Fibroblast of lung (primary cell): ENCODE measurements around the gene TMED7.

Experiments used
- EZH2 ChIP-seq: IDR thresholded peaks from 2 replicates; pipeline ENCODE4 v1.5.1; 2012; ENCODE audit warnings: low read length, control low read depth, mild to moderate bottlenecking; ENCODE audit errors: missing control alignments
- TF ChIP-seq, protein P1 (sequence below), 2 donors: IDR thresholded peaks in 1 of 2; conservative IDR thresholded peaks in 1 of 2; 1 replicate in 1 of 2; 2 replicates in 1 of 2; pipeline ENCODE4 v1.5.1; 2011 to 2012; ENCODE audit warnings: low read length in 2 of 2, control low read depth in 1 of 2, inconsistent platforms in 1 of 2, low read depth in 1 of 2, mild to moderate bottlenecking in 1 of 2

DNA sequence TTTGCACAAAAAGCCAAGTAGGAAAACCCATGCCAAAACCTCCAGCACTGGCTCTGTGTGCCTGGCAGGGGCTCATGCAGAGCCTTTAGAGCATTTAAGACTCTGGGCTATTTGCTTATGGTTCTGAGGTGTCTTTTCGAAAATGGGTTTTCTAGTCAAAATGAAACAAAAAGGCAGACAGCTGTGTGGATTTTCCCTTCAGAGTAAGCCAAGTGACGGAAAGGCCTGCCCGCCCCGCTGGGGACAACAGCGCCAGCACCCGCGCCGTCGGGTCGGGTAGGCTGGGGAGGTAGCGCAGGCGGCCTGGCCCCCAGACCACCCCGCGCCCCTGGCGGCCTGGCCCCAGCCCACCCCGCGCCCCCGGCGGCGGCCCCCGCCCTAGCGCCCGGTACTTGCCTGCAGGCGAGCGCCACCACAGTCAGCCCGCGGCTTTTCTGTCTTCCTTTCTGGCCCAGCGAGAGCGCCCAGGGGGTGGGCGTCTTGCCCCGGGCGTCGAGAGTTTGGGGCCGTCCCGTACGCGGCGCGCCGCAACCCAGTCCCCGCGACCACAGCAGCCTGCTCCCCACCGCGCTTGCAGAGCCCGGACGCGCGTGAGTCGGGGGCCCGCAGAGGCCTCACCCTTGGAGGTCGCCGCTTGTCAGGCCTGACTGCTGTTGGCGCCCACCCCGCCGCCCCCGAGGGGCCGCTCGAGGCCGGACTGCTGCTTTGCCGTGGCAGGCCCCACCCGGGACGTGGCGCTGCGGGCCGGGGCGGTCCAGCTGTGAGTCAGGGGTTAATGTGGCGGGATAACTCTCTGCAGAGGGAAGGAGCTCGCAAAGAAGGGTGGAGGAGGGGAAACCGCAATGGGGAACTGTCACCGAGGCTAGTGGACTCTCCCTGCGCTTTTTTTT is 23.9 kb downstream of the TMED7 start, which contains the start of gene TICAM2:
- no peak for TF ChIP-seq EZH2
- TF ChIP-seq, protein P1, sequence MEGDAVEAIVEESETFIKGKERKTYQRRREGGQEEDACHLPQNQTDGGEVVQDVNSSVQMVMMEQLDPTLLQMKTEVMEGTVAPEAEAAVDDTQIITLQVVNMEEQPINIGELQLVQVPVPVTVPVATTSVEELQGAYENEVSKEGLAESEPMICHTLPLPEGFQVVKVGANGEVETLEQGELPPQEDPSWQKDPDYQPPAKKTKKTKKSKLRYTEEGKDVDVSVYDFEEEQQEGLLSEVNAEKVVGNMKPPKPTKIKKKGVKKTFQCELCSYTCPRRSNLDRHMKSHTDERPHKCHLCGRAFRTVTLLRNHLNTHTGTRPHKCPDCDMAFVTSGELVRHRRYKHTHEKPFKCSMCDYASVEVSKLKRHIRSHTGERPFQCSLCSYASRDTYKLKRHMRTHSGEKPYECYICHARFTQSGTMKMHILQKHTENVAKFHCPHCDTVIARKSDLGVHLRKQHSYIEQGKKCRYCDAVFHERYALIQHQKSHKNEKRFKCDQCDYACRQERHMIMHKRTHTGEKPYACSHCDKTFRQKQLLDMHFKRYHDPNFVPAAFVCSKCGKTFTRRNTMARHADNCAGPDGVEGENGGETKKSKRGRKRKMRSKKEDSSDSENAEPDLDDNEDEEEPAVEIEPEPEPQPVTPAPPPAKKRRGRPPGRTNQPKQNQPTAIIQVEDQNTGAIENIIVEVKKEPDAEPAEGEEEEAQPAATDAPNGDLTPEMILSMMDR (conservative IDR thresholded peaks at IDR 0.05 in 1 of 2, IDR thresholded peaks at IDR 0.05 in 1 of 2; ENCODE audit: low read depth in 1 of 2, low read length in 2 of 2), result peak in 1 of 2 donors; percentile 9
